GM23338 (cell line): ENCODE results near the gene SHC4. TPM values are rescaled to one million over a fixed set of nuclear protein-coding genes. Genes with fewer than 3 reads are reported as not detected.

ENCODE experiments used
- ATAC-seq: fragments of 200-7000 bp; cut with Tn5 transposase; 3 replicates; pipeline ENCODE4 v1.9.1; 2020
- DNase-seq: peaks from one replicate; pipeline ENCODE4 v3.0.0-alpha.2; 2015; ENCODE audit warnings: low spot score
- H2AFZ ChIP-seq: fragments of 200-600 bp; sonication (generic); 2 replicates; pipeline ENCODE4 v1.8.0; 2016; ENCODE audit warnings: antibody characterized with exemption, mild to moderate bottlenecking, moderate library complexity
- H3F3A ChIP-seq: fragments of 200-600 bp; sonication (generic); replicated peaks from 2 replicates; pipeline ENCODE4 v1.8.0; 2017; ENCODE audit warnings: antibody characterized with exemption, mixed run types, low read depth
- H3K27ac ChIP-seq: fragments of 200-600 bp; sonication (generic); 2 replicates; pipeline ENCODE4 v1.6.1; 2016; ENCODE audit warnings: low read depth
- H3K27me3 ChIP-seq: fragments of 200-600 bp; sonication (generic); 2 replicates; pipeline ENCODE4 v1.8.0; 2016; ENCODE audit warnings: mild to moderate bottlenecking, mixed run types, moderate library complexity; ENCODE audit not compliant: insufficient read depth
- H3K36me3 ChIP-seq: fragments of 200-600 bp; sonication (generic); 2 replicates; pipeline ENCODE4 v1.8.0; 2016; ENCODE audit warnings: mild to moderate bottlenecking; ENCODE audit not compliant: insufficient read depth
- H3K4me1 ChIP-seq: fragments of 200-600 bp; sonication (generic); 2 replicates; pipeline ENCODE4 v1.8.0; 2016; ENCODE audit warnings: mild to moderate bottlenecking, moderate library complexity; ENCODE audit not compliant: insufficient read depth
- H3K4me2 ChIP-seq: fragments of 200-600 bp; sonication (generic); 2 replicates; pipeline ENCODE4 v1.7.1; 2017; ENCODE audit warnings: mixed run types
- H3K4me3 ChIP-seq: fragments of 200-600 bp; sonication (generic); 2 replicates; pipeline ENCODE4 v1.6.1; 2016; ENCODE audit warnings: mixed run types
- H3K79me2 ChIP-seq: fragments of 200-600 bp; sonication (generic); replicated peaks from 2 replicates; pipeline ENCODE4 v1.8.0; 2017; ENCODE audit warnings: mild to moderate bottlenecking; ENCODE audit not compliant: insufficient read depth
- H3K9me2 ChIP-seq: fragments of 200-600 bp; sonication (generic); 2 replicates; pipeline ENCODE4 v1.8.0; 2017; ENCODE audit not compliant: insufficient read depth
- H4K20me1 ChIP-seq: fragments of 200-600 bp; sonication (generic); replicated peaks from 2 replicates; pipeline ENCODE4 v1.8.0; 2017; ENCODE audit warnings: mild to moderate bottlenecking; ENCODE audit not compliant: insufficient read depth
- H3K27ac Mint-ChIP-seq: 2 replicates; pipeline ENCODE4 v1.8.0; 2020; ENCODE audit warnings: inconsistent platforms, mild to moderate bottlenecking, moderate library complexity, mixed read lengths
- H3K27me3 Mint-ChIP-seq: 3 replicates; pipeline ENCODE4 v1.8.0; 2022; ENCODE audit warnings: low read depth, mild to moderate bottlenecking, moderate library complexity, mixed read lengths, inconsistent platforms; ENCODE audit not compliant: insufficient read depth, poor library complexity
- H3K36me3 Mint-ChIP-seq: 3 replicates; pipeline ENCODE4 v1.8.0; 2021; ENCODE audit warnings: low read depth, mild to moderate bottlenecking, inconsistent platforms, moderate library complexity, mixed read lengths
- H3K4me1 Mint-ChIP-seq: 3 replicates; pipeline ENCODE4 v1.8.0; 2020; ENCODE audit warnings: mild to moderate bottlenecking, inconsistent platforms, mixed read lengths
- H3K4me3 Mint-ChIP-seq: 3 replicates; pipeline ENCODE4 v1.8.0; 2021; ENCODE audit warnings: moderate library complexity, mild to moderate bottlenecking, inconsistent platforms, mixed read lengths
- H3K9me3 Mint-ChIP-seq: 3 replicates; pipeline ENCODE4 v1.8.0; 2020; ENCODE audit warnings: moderate library complexity, mild to moderate bottlenecking, inconsistent platforms, mixed read lengths
- CREB1 ChIP-seq: fragments of 250-450 bp; sonication (Bioruptor Pico); IDR thresholded peaks from 2 replicates; pipeline ENCODE4 v1.5.0; 2020; ENCODE audit warnings: low read depth, mild to moderate bottlenecking, moderate library complexity
- EZH2 ChIP-seq: fragments of 200-600 bp; sonication (generic); IDR thresholded peaks from one replicate; pipeline ENCODE4 v1.8.0; 2017; ENCODE audit warnings: antibody characterized with exemption, mild to moderate bottlenecking, low read depth; ENCODE audit not compliant: unreplicated experiment
- EZH2phosphoT487 ChIP-seq: fragments of 200-600 bp; sonication (generic); IDR thresholded peaks from one replicate; pipeline ENCODE4 v1.8.1; 2018; ENCODE audit warnings: antibody characterized with exemption; ENCODE audit not compliant: unreplicated experiment
- JUNB ChIP-seq: IDR thresholded peaks from one replicate; pipeline ENCODE4 v1.6.1; 2016; ENCODE audit warnings: antibody characterized with exemption; ENCODE audit not compliant: unreplicated experiment
- NANOG ChIP-seq: IDR thresholded peaks from 2 replicates; pipeline ENCODE4 v1.6.1; 2016; ENCODE audit warnings: antibody characterized with exemption, borderline replicate concordance
- POLR2AphosphoS5 ChIP-seq: IDR thresholded peaks from 2 replicates; pipeline ENCODE4 v1.6.1; 2016; ENCODE audit warnings: antibody characterized with exemption, low read depth
- REST ChIP-seq: IDR thresholded peaks from one replicate; pipeline ENCODE4 v1.6.1; 2018; ENCODE audit warnings: antibody characterized with exemption; ENCODE audit not compliant: unreplicated experiment
- STAT1 ChIP-seq: IDR thresholded peaks from one replicate; pipeline ENCODE4 v1.6.1; 2016; ENCODE audit warnings: antibody characterized with exemption; ENCODE audit not compliant: unreplicated experiment
- ZNF114 ChIP-seq: fragments of 250-450 bp; sonication (Bioruptor Pico); IDR thresholded peaks from 2 replicates; pipeline ENCODE4 v1.5.0; 2020; ENCODE audit warnings: mild to moderate bottlenecking, moderate library complexity
- ZNF331 ChIP-seq: fragments of 250-450 bp; sonication (Bioruptor Pico); IDR thresholded peaks from 2 replicates; pipeline ENCODE4 v1.5.0; 2020; ENCODE audit warnings: low read depth, mild to moderate bottlenecking, moderate library complexity
- polyA plus RNA-seq: library from polyadenylated mRNA; unstranded; fragments of >200 nt; fragmentation: Nextera tagmentation; extraction: Ambion mirVana; gene quantifications from 2 replicates; pipeline ENCODE4 v1.2.1, GENCODE V29; 2016
- total RNA-seq: library from RNA; depleted of rRNA; stranded (reverse); fragments of >200 nt; shearing (Covaris generic); gene quantifications from 2 replicates; pipeline ENCODE4 v1.2.3, GENCODE V29; 2014
- TF ChIP-seq, protein P1 (sequence below): fragments of 250-450 bp; sonication (Bioruptor Pico); IDR thresholded peaks from 2 replicates; pipeline ENCODE4 v1.5.0; 2020; ENCODE audit warnings: mild to moderate bottlenecking, moderate library complexity
- TF ChIP-seq, protein P2 (sequence below), 2 experiments: fragments of 200-600 bp in 1 of 2; sonication (generic) in 1 of 2; conservative IDR thresholded peaks; 2 replicates each; pipeline versions ENCODE4 v1.5.1 to v1.6.1; 2016 to 2017; ENCODE audit warnings: antibody characterized with exemption in 2 of 2, low read depth in 2 of 2, mild to moderate bottlenecking in 2 of 2, moderate library complexity in 1 of 2
- TF ChIP-seq, protein P3 (sequence below): IDR thresholded peaks from 2 replicates; pipeline ENCODE4 v1.6.1; 2016; ENCODE audit warnings: antibody characterized with exemption

Gene SHC4
- total and polyA plus RNA-seq, 2 experiments from 2014 or later: 0.21 to 0.32 TPM

- H3K4me1 ChIP-seq: no peaks in the 10 kb centered on the region
- Mint-ChIP-seq H3K4me3 (no peak overlapping the region), H3K27ac (peak overlapping the region; percentile 6; the same call in 1 of the 2 replicates), H3K4me1 (no peaks in the 10 kb centered on the region), H3K36me3 (peaks cover 26% of the 10 kb centered on the region), H3K9me3 (no peaks in the 10 kb centered on the region), H3K27me3 (no peaks in the 10 kb centered on the region)
- H3K27ac ChIP-seq: no peak overlapping the region
- H3K9me2 ChIP-seq: no peaks in the 10 kb centered on the region
- H4K20me1 ChIP-seq: 0 out of 2 replicates have a peak, but pooled peaks cover 4% of the 10 kb centered on the region
- H3K79me2 ChIP-seq: no peaks in the 10 kb centered on the region
- H3K4me2 ChIP-seq: no peak overlapping the region
- DNase-seq: no peak
- TF ChIP-seq, protein P1, sequence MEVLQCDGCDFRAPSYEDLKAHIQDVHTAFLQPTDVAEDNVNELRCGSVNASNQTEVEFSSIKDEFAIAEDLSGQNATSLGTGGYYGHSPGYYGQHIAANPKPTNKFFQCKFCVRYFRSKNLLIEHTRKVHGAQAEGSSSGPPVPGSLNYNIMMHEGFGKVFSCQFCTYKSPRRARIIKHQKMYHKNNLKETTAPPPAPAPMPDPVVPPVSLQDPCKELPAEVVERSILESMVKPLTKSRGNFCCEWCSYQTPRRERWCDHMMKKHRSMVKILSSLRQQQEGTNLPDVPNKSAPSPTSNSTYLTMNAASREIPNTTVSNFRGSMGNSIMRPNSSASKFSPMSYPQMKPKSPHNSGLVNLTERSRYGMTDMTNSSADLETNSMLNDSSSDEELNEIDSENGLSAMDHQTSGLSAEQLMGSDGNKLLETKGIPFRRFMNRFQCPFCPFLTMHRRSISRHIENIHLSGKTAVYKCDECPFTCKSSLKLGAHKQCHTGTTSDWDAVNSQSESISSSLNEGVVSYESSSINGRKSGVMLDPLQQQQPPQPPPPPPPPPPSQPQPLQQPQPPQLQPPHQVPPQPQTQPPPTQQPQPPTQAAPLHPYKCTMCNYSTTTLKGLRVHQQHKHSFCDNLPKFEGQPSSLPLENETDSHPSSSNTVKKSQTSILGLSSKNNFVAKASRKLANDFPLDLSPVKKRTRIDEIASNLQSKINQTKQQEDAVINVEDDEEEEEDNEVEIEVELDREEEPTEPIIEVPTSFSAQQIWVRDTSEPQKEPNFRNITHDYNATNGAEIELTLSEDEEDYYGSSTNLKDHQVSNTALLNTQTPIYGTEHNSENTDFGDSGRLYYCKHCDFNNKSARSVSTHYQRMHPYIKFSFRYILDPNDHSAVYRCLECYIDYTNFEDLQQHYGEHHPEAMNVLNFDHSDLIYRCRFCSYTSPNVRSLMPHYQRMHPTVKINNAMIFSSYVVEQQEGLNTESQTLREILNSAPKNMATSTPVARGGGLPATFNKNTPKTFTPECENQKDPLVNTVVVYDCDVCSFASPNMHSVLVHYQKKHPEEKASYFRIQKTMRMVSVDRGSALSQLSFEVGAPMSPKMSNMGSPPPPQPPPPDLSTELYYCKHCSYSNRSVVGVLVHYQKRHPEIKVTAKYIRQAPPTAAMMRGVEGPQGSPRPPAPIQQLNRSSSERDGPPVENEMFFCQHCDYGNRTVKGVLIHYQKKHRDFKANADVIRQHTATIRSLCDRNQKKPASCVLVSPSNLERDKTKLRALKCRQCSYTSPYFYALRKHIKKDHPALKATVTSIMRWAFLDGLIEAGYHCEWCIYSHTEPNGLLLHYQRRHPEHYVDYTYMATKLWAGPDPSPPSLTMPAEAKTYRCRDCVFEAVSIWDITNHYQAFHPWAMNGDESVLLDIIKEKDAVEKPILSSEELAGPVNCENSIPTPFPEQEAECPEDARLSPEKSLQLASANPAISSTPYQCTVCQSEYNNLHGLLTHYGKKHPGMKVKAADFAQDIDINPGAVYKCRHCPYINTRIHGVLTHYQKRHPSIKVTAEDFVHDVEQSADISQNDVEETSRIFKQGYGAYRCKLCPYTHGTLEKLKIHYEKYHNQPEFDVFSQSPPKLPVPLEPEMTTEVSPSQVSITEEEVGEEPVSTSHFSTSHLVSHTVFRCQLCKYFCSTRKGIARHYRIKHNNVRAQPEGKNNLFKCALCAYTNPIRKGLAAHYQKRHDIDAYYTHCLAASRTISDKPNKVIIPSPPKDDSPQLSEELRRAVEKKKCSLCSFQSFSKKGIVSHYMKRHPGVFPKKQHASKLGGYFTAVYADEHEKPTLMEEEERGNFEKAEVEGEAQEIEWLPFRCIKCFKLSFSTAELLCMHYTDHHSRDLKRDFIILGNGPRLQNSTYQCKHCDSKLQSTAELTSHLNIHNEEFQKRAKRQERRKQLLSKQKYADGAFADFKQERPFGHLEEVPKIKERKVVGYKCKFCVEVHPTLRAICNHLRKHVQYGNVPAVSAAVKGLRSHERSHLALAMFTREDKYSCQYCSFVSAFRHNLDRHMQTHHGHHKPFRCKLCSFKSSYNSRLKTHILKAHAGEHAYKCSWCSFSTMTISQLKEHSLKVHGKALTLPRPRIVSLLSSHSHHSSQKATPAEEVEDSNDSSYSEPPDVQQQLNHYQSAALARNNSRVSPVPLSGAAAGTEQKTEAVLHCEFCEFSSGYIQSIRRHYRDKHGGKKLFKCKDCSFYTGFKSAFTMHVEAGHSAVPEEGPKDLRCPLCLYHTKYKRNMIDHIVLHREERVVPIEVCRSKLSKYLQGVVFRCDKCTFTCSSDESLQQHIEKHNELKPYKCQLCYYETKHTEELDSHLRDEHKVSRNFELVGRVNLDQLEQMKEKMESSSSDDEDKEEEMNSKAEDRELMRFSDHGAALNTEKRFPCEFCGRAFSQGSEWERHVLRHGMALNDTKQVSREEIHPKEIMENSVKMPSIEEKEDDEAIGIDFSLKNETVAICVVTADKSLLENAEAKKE: no peak
- TF ChIP-seq STAT1: no peak
- no peak for TF ChIP-seq ZNF331 (CRISPR knock-in tag)
- TF ChIP-seq REST: no peak
- TF ChIP-seq, protein P2, sequence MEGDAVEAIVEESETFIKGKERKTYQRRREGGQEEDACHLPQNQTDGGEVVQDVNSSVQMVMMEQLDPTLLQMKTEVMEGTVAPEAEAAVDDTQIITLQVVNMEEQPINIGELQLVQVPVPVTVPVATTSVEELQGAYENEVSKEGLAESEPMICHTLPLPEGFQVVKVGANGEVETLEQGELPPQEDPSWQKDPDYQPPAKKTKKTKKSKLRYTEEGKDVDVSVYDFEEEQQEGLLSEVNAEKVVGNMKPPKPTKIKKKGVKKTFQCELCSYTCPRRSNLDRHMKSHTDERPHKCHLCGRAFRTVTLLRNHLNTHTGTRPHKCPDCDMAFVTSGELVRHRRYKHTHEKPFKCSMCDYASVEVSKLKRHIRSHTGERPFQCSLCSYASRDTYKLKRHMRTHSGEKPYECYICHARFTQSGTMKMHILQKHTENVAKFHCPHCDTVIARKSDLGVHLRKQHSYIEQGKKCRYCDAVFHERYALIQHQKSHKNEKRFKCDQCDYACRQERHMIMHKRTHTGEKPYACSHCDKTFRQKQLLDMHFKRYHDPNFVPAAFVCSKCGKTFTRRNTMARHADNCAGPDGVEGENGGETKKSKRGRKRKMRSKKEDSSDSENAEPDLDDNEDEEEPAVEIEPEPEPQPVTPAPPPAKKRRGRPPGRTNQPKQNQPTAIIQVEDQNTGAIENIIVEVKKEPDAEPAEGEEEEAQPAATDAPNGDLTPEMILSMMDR (conservative IDR thresholded peaks at IDR 0.05; ENCODE audit: low read depth in 2 of 2): no peak
- no peak for TF ChIP-seq CREB1 (CRISPR knock-in tag)
- TF ChIP-seq, protein P3, sequence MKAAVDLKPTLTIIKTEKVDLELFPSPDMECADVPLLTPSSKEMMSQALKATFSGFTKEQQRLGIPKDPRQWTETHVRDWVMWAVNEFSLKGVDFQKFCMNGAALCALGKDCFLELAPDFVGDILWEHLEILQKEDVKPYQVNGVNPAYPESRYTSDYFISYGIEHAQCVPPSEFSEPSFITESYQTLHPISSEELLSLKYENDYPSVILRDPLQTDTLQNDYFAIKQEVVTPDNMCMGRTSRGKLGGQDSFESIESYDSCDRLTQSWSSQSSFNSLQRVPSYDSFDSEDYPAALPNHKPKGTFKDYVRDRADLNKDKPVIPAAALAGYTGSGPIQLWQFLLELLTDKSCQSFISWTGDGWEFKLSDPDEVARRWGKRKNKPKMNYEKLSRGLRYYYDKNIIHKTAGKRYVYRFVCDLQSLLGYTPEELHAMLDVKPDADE: no peak
- no peak for TF ChIP-seq EZH2
- no peak for TF ChIP-seq NANOG
- no peak for TF ChIP-seq POLR2AphosphoS5
- no peak for TF ChIP-seq JUNB
- TF ChIP-seq ZNF114 (CRISPR knock-in tag): no peak
- TF ChIP-seq EZH2phosphoT487: no peak
- H3K4me3 ChIP-seq: no peak overlapping the region
- no peaks in the 10 kb centered on the region for H3K27me3 ChIP-seq
- peaks cover 21% of the 10 kb centered on the region for H3K36me3 ChIP-seq
- H2AFZ ChIP-seq: no peak overlapping the region
- no peak for ATAC-seq
- no peaks in the 10 kb centered on the region for H3F3A ChIP-seq
These were observed 179.0 kb downstream of the SHC4 start for GRCh38 chr15:48784756-48785155.
